NT2/D1 (cell line): ENCODE measurements around the gene PDGFD.

Experiments
- YY1 ChIP-seq: IDR thresholded peaks from 2 replicates; pipeline ENCODE4 v1.6.1; 2011; ENCODE audit not compliant: insufficient read length, insufficient read depth
- ZNF274 ChIP-seq: IDR thresholded peaks from 2 replicates; pipeline ENCODE4 v1.6.1; 2011; ENCODE audit warnings: mild to moderate bottlenecking, low read depth, low read length

GRCh38 chr11:103929170-103929903 lies 234.6 kb downstream of the PDGFD start:
- TF ChIP-seq YY1 (no peak), ZNF274 (no peak)
